Epithelial cell of prostate (primary cell): ENCODE data around the gene MAMLD1.

Experiments
- DNase-seq: peaks from one replicate; pipeline ENCODE4 v3.0.0-alpha.2; 2011; ENCODE audit warnings: low read depth, low spot score
- H3K27ac ChIP-seq: fragments of 450-650 bp; 2 replicates; pipeline ENCODE4 v1.5.1; 2017; ENCODE audit warnings: mild to moderate bottlenecking

MAMLD1 gene

GRCh38 chrX:150487369-150488094, 124.4 kb downstream of the MAMLD1 start:
- H3K27ac ChIP-seq: no peak overlapping the region
- DNase-seq: no peak

DNA sequence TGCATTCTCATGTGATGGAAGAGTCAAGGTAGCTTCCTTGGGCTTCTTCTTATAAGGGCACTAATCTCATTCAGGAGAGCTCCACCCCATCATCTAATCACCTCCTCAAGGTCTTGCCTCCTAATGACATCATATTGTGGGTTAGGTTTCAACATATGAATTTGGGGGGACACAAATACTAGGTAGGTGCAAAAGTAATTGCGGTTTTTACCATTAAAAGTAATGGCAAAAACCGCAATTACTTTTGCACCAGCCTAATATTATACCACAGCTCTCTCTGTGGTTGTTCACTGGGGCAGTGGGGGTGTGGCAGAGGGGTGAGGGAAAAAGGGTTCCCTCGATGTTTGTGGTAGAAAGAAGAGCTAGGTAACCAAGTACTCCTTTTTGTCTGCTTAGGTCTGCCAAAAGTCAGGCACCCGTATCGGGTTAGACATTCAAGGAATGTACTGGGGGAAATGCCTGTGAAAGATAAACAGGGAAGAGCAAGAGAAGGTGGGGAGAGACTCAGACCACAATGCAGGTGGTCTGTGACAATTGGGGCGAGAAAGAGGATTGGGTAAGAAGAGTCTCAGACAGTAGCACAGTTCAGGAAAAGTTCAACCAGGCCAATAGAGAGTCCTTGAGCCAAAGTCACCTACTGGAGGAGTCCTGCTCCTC, 126.4 kb downstream of the MAMLD1 start:
- no peak overlapping the region for H3K27ac ChIP-seq

DNA sequence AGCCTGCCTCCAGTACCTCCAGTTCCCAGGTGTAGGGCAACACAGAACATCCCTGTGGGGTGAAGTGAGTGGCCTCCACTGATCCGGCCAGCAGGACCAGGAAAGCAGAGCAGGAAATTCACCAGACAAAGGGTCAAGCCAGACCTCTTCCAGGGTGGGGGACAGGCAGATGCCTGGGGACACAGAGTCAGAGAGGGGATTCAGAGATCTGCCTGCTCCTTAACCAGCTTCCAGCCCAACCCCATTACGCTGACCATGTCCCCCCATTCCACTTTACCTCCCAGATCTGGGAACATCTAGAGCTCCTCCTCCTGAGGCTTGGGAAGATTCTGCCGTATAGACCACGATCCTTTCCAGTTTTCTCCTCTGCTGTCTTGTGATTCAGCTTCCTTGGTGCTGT, 132.4 kb downstream of the MAMLD1 start:
- H3K27ac ChIP-seq: no peak overlapping the region
- no peak for DNase-seq

More for the DNA sequence above, 126.4 kb downstream of the MAMLD1 start:
- DNase-seq: no peak

- no peak overlapping the region for H3K27ac ChIP-seq
- DNase-seq: no peak
Observed at GRCh38 chrX:150499240-150499639, 136.1 kb downstream of the MAMLD1 start.

DNA sequence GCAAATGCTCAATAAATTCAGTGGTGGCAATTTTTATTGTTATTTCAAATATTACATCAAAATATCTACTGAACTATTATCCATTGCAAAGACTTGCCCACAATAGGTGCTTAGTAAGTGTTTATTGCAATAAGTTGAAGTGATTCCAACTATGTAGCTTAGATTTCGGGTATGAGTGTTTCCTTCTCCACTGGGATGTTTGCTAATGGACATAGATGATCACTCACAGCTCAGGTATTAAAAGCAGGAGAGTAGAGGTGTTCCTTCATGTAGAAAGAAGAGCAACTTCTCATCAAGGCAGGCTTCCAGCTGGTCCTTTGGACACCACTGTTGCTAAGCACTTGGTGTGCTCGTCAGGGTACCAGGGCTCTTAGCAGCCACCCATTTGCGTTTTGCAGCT, 139.0 kb downstream of the MAMLD1 start:
- peak; percentile 5 for DNase-seq

GRCh38 chrX:150502979-150503897, 140.1 kb downstream of the MAMLD1 start:
- no peak for DNase-seq
- no peak overlapping the region for H3K27ac ChIP-seq

More for the DNA sequence above, 139.0 kb downstream of the MAMLD1 start:
- no peak overlapping the region for H3K27ac ChIP-seq

DNA sequence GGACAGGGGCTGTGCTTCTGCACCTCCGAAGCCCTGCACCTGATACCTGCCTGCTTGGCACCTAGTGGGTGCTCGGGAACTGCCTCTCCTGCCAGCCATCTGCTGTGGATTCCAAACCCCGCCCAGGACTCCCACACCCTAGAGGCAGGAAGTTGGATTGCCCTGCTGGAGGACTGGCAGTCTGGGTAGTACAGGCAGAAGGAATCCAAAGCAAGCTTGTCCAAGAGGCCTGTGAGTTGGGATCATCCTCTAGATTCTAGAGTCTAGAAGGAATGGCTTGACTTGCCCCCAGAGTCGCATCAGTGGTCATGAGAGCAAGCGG, 140.7 kb downstream of the MAMLD1 start:
- no peak for DNase-seq
- H3K27ac ChIP-seq: no peak overlapping the region

GRCh38 chrX:150504397-150505182, 141.5 kb downstream of the MAMLD1 start:
- H3K27ac ChIP-seq: no peak overlapping the region
- DNase-seq: no peak

GRCh38 chrX:150506020-150506419, 142.9 kb downstream of the MAMLD1 start:
- no peak overlapping the region for H3K27ac ChIP-seq
- no peak for DNase-seq

DNA sequence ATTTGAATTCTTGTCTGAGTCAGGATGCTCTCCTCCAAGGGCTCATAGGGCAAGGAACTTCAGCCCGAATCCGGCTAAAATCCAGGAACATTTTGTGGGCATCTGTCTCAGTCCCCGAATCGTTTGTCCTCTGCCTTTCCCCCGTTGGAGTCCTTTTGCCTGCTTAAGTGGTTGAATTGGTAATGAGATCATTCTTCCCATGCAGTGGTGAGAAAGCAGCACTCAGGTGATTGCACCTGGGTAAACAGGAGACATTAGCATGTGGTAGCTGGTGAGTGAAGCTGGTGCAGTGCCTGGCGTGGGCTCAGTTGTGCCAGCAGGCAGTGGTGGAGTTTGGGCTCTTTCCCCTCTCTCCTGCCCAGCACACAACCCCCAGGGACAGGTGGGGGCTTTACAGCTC, 143.4 kb downstream of the MAMLD1 start:
- H3K27ac ChIP-seq: no peak overlapping the region
- DNase-seq: no peak

- DNase-seq: no peak
- no peak overlapping the region for H3K27ac ChIP-seq
Observed at GRCh38 chrX:150507251-150507856, 144.2 kb downstream of the MAMLD1 start.

DNA sequence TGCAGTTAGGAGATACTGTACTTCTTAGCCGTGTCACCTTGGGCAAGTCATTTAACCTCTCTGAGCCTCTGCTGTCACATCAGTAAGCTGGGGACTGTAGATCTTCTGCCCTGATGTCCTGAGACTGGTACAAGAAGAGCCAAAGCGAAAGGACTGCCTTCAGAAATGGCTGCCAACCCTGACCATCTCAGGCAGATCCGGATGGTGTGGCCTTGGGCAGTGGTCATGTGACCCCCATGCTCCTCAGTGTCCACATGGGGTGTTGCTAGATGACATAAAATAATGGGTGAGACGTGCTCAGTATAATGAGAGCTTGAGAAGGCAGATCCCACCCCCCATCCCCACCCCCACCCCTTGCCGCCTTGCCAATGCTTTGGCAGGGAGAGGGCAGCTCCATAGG, 144.9 kb downstream of the MAMLD1 start:
- no peak for DNase-seq
- H3K27ac ChIP-seq: no peak overlapping the region

- H3K27ac ChIP-seq: no peak overlapping the region
- no peak for DNase-seq
Observed at GRCh38 chrX:150508451-150509367, 145.6 kb downstream of the MAMLD1 start.

- no peak overlapping the region for H3K27ac ChIP-seq
Observed at GRCh38 chrX:150509703-150510102, 146.6 kb downstream of the MAMLD1 start.

GRCh38 chrX:150512461-150512901, 149.4 kb downstream of the MAMLD1 start:
- H3K27ac ChIP-seq: no peak overlapping the region
- no peak for DNase-seq

More at GRCh38 chrX:150509703-150510102, 146.6 kb downstream of the MAMLD1 start:
- no peak for DNase-seq

DNA sequence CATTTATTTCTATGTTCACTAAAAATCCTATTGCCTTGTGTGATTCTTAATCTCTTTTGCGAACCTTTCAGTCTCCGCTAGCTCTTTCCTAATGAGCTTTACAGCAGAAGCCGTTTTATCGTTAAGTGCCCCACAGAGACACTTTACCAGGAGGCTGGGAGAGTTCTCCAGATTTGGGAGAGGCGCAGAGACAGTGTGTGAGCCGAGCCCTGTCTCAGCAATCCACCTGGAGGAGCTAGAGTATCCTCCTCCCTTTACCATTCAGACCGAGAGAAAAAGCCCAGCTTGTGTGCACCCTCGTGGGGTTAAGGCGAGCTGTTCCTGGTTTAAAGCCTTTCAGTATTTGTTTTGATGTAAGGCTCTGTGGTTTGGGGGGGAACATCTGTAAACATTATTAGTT, 150.4 kb downstream of the MAMLD1 start:
- no peak for DNase-seq

GRCh38 chrX:150514462-150514861, 151.3 kb downstream of the MAMLD1 start:
- H3K27ac ChIP-seq: no peak overlapping the region
- DNase-seq: no peak

More for the DNA sequence above, 150.4 kb downstream of the MAMLD1 start:
- no peak overlapping the region for H3K27ac ChIP-seq

GRCh38 chrX:150515801-150516200, 152.7 kb downstream of the MAMLD1 start:
- no peak overlapping the region for H3K27ac ChIP-seq
- no peak for DNase-seq
